Epithelial cell of proximal tubule (primary cell): ENCODE data around the gene PLXNA1. TPM values are rescaled to one million over a fixed set of nuclear protein-coding genes. Genes with fewer than 3 reads are reported as not detected.

ENCODE experiments used
- DNase-seq: peaks from one replicate; pipeline ENCODE4 v3.0.0-alpha.2; 2011; ENCODE audit warnings: low read depth
- H3K4me3 ChIP-seq: 2 replicates; pipeline ENCODE4 v1.5.1; 2011; ENCODE audit warnings: low read depth, mild to moderate bottlenecking, low read length
- CTCF ChIP-seq: conservative IDR thresholded peaks from 2 replicates; pipeline ENCODE4 v1.5.1; 2012; ENCODE audit warnings: low read depth, mild to moderate bottlenecking, low read length
- total RNA-seq: library from RNA; depleted of rRNA; stranded (reverse); fragments of >200 nt; gene quantifications from 2 replicates; pipeline ENCODE4 v1.2.3, GENCODE V29; 2015

The PLXNA1 gene
- total RNA-seq, 1 donor from 2014 or later = 35.5 TPM

GRCh38 chr3:126991366-126992200, 8.7 kb downstream of the PLXNA1 start:
- DNase-seq = no peak
- no peak overlapping the region for H3K4me3 ChIP-seq
- no peak for TF ChIP-seq CTCF

- no peak overlapping the region for H3K4me3 ChIP-seq
- TF ChIP-seq CTCF = no peak
- DNase-seq = no peak
Observed at GRCh38 chr3:126992216-126992615, 9.3 kb downstream of the PLXNA1 start.

DNA sequence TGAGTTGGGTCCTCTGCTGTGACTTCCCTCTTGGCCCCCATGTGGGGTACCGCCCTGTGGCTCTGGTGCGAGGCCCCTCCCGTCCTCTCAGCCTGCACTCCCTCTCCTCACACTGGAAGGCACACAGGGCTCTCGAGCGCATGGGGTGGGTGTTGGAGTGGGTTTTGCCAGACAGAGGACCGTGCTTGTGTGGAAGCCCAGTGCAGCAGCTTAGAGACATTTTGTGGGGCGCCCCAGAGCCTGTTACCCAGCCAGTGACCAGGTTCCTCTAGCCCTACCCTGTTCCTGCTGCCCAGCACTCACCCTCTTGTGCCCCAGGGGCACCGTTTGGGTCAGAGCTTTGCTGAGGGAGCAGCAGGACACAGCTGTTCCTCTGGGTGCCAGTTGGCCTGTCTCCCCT, 9.9 kb downstream of the PLXNA1 start:
- no peak for TF ChIP-seq CTCF
- DNase-seq = no peak

DNA sequence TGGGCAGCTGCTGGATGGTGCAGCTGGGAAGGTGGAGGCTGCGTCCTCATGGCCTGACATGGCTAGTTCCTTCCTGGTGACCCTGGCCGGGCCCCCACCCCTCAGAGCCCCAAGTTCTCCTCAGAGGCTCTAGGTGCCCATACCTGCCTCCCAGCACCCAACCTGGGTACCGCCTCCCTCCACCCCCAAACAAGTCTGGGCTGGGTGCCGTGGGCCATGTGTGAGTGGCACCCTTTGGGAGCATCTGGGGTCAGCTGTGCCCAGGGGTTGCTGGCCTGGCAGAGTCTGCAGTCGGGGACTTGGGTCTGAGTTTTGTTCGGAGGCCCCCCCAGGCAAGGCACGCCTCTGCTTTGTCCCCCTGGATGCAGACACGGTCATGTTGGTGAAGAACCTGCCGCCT, 10.5 kb downstream of the PLXNA1 start:
- DNase-seq = no peak
- no peak overlapping the region for H3K4me3 ChIP-seq
- no peak for TF ChIP-seq CTCF

More for the DNA sequence above, 9.9 kb downstream of the PLXNA1 start:
- H3K4me3 ChIP-seq = no peak overlapping the region

DNA sequence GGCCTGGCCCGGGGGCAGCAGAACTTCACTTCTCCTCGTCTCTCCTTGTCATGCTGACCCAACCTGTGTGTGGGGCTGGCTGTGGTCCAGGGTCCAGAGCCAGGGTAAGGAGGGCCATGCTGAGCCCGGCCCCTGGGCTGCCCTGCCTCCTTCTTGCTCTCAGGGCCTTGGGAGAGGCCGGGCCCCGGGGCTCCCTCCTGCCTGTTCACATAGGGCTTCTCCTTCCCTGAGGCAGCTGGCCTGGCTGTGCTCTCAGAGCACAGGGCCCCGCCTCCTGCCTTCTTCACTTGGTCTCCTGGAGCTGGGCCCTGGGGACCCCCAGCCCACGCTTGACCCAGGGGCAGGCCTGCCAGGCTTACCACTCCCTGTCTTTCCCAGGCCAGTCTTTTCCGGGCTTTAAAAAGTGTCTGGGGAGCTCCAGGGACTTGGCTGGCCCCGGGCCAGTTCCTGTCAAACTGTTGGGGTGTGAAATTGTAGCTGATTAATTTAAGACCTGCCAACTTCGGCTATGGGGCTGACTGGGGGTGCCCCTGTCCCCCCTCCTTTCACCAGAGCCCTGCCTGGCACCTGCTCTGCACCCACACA, 11.8 kb downstream of the PLXNA1 start:
- no peak for TF ChIP-seq CTCF
- DNase-seq = no peak
- H3K4me3 ChIP-seq = no peak overlapping the region

GRCh38 chr3:126995254-126995780, 12.4 kb downstream of the PLXNA1 start:
- TF ChIP-seq CTCF = no peak
- no peak for DNase-seq
- H3K4me3 ChIP-seq = no peak overlapping the region
